K562 (cell line): Measurements from ENCODE around the gene NR6A1. TPM values are rescaled to one million over a fixed set of nuclear protein-coding genes. Genes with fewer than 3 reads are reported as not detected.

Experiments used
- ATAC-seq: fragments of 200-7000 bp; cut with Tn5 transposase; 3 replicates; pipeline ENCODE4 v1.9.1; 2020; ENCODE audit warnings: moderate library complexity
- BruUV-seq: library from RNA; stranded (reverse); fragments of 400-500 nt; replicated peaks from 2 replicates; lab custom pipeline; 2021; lab: Mats Ljungman, UMichigan
- CTCF ChIA-PET: fragments of 300-600 bp; formaldehyde crosslinking; extraction: SDS; loops from one replicate; lab custom pipeline; 2021; ENCODE audit warnings: low intra/inter-chr PET ratio; lab: Yijun Ruan, JAX
- POLR2A ChIA-PET: fragments of 300-600, 350-650 bp; sonication (Branson Sonifier 250); formaldehyde crosslinking; extraction: SDS; loops from one replicate; lab custom pipeline; 2021; ENCODE audit warnings: antibody characterized with exemption, inconsistent platforms; lab: Yijun Ruan, JAX
- DNase-seq, 4 experiments: peaks; one replicate each; pipeline versions ENCODE4 v3.0.0 to v3.0.0-alpha.2; 2011 to 2018; ENCODE audit warnings: low spot score in 3 of 4, mixed read lengths in 3 of 4; ENCODE audit errors: extremely low read depth in 1 of 4
- FAIRE-seq: peaks from 2 replicates; lab custom pipeline; 2011; peaks lifted over from hg19 to GRCh38; lab: Jason Lieb, UNC
- H2AFZ ChIP-seq: 2 replicates; pipeline ENCODE4 v1.6.0; 2011; ENCODE audit warnings: low read depth, low read length, control low read depth, inconsistent platforms
- H3K27ac ChIP-seq: fragments of 200-600 bp; 3 replicates; pipeline ENCODE4 v1.8.0; 2011; ENCODE audit warnings: low read depth, mild to moderate bottlenecking, control low read depth, inconsistent platforms, low read length, moderate library complexity, mixed read lengths; ENCODE audit errors: extremely low read depth
- H3K27me3 ChIP-seq, 2 experiments: fragments of 300-600 bp in 1 of 2; 2 replicates in 1 of 2; 3 replicates in 1 of 2; pipeline versions ENCODE4 v1.6.0 to v1.8.0; 2011; ENCODE audit warnings: inconsistent platforms in 2 of 2, low read length in 2 of 2, mild to moderate bottlenecking in 1 of 2, mixed read lengths in 1 of 2, moderate library complexity in 1 of 2; ENCODE audit not compliant: control insufficient read depth in 2 of 2, insufficient read depth in 2 of 2
- H3K36me3 ChIP-seq: fragments of 300-600 bp; 3 replicates; pipeline ENCODE4 v1.8.0; 2011; ENCODE audit warnings: mild to moderate bottlenecking, low read length, inconsistent platforms; ENCODE audit not compliant: control insufficient read depth, insufficient read depth
- H3K4me1 ChIP-seq, 2 experiments: fragments of 200-600 bp in 1 of 2; replicated peaks in 1 of 2; 2 replicates in 1 of 2; 3 replicates in 1 of 2; pipeline versions ENCODE4 v1.5.1 to v1.8.0; 2011; ENCODE audit warnings: inconsistent platforms in 2 of 2, low read length in 2 of 2, mild to moderate bottlenecking in 1 of 2, mixed read lengths in 1 of 2, moderate library complexity in 1 of 2; ENCODE audit not compliant: control insufficient read depth in 2 of 2, insufficient read depth in 2 of 2
- H3K4me2 ChIP-seq: 2 replicates; pipeline ENCODE4 v1.6.1; 2011; ENCODE audit warnings: low read length, control low read depth, inconsistent platforms, mixed read lengths; ENCODE audit not compliant: insufficient read depth
- H3K4me3 ChIP-seq: fragments of 200-600 bp; sonication (generic), shearing (Covaris generic); 2 replicates; pipeline ENCODE4 v1.5.1; 2016; ENCODE audit warnings: control low read depth, inconsistent platforms
- H3K79me2 ChIP-seq: fragments of 200-600 bp; 3 replicates; pipeline ENCODE4 v1.8.0; 2011; ENCODE audit warnings: low read length, inconsistent platforms; ENCODE audit not compliant: control insufficient read depth, insufficient read depth
- H3K9ac ChIP-seq, 2 experiments: 2 replicates each; pipeline versions ENCODE4 v1.6.0 to v1.6.1; 2011; ENCODE audit warnings: low read depth in 2 of 2, low read length in 2 of 2, control low read depth in 1 of 2, inconsistent platforms in 1 of 2, mild to moderate bottlenecking in 1 of 2, mixed read lengths in 1 of 2; ENCODE audit not compliant: insufficient read depth in 1 of 2
- H3K9me1 ChIP-seq: one replicate; pipeline ENCODE4 v1.6.0; 2011; ENCODE audit warnings: inconsistent platforms, mild to moderate bottlenecking, low read length, moderate library complexity; ENCODE audit not compliant: control insufficient read depth, insufficient read depth
- H3K9me3 ChIP-seq: replicated peaks from 2 replicates; pipeline ENCODE4 v1.5.1; 2011; ENCODE audit warnings: low read depth, low read length, inconsistent platforms; ENCODE audit not compliant: control insufficient read depth, insufficient read depth
- H4K20me1 ChIP-seq: replicated peaks from 2 replicates; pipeline ENCODE4 v1.6.1; 2011; ENCODE audit warnings: low read length, inconsistent platforms, mixed read lengths; ENCODE audit not compliant: control insufficient read depth, insufficient read depth
- CEBPB ChIP-seq: fragments of 450-650 bp; IDR thresholded peaks from 2 replicates; pipeline ENCODE4 v1.6.1; 2016; ENCODE audit warnings: missing genetic modification characterization, missing compliant biosample characterization
- CEBPG ChIP-seq, 3 experiments: fragments of 200-800 bp in 1 of 3; sonication (Bioruptor generic) in 1 of 3; sonication (generic) in 1 of 3; formaldehyde crosslinking in 1 of 3; IDR thresholded peaks in 2 of 3; conservative IDR thresholded peaks in 1 of 3; 2 replicates each; pipeline versions ENCODE4 v1.6.1 to v1.8.0; 2016 to 2022; ENCODE audit warnings: missing compliant biosample characterization in 2 of 3, missing genetic modification characterization in 2 of 3, mild to moderate bottlenecking in 1 of 3, missing genetic modification reagents in 1 of 3
- DDX20 ChIP-seq: fragments of 450-650 bp; IDR thresholded peaks from 2 replicates; pipeline ENCODE4 v1.6.1; 2016; ENCODE audit warnings: missing genetic modification characterization, low read depth, mild to moderate bottlenecking, missing compliant biosample characterization, moderate library complexity
- GTF2E2 ChIP-seq: fragments of 200-800 bp; sonication (Bioruptor generic); IDR thresholded peaks from 2 replicates; pipeline ENCODE4 v1.6.1; 2016; ENCODE audit warnings: missing genetic modification characterization, missing compliant biosample characterization
- KAT2B ChIP-seq: IDR thresholded peaks from one replicate; pipeline ENCODE4 v1.6.1; 2012; ENCODE audit warnings: low read depth, mild to moderate bottlenecking, control low read depth, inconsistent platforms, low read length, moderate library complexity
- MEIS2 ChIP-seq: fragments of 450-650 bp; IDR thresholded peaks from 2 replicates; pipeline ENCODE4 v1.6.1; 2014; ENCODE audit warnings: mild to moderate bottlenecking; ENCODE audit not compliant: partially characterized antibody
- NFIX ChIP-seq: fragments of 250-450 bp; sonication (Bioruptor Pico); IDR thresholded peaks from 2 replicates; pipeline ENCODE4 v1.4.0; 2020; ENCODE audit warnings: low read depth, mild to moderate bottlenecking, moderate library complexity
- NONO ChIP-seq, 2 experiments: fragments of 200-400 bp in 1 of 2; fragments of 450-650 bp in 1 of 2; formaldehyde crosslinking in 1 of 2; IDR thresholded peaks; 2 replicates each; pipeline ENCODE4 v1.6.1; 2017; ENCODE audit warnings: low read depth in 2 of 2, mild to moderate bottlenecking in 2 of 2, moderate library complexity in 2 of 2, low read length in 1 of 2
- POLR2AphosphoS2 ChIP-seq: IDR thresholded peaks from 2 replicates; pipeline ENCODE4 v1.6.1; 2012; ENCODE audit warnings: low read length, improper control_type of control experiment
- SRF ChIP-seq, 2 experiments: fragments of 250-450, 450-650 bp in 1 of 2; sonication (Bioruptor Pico) in 1 of 2; sonication (generic) in 1 of 2; formaldehyde crosslinking; IDR thresholded peaks; 2 replicates each; pipeline versions ENCODE4 v1.5.0 to v1.5.1; 2020 to 2022; ENCODE audit warnings: mild to moderate bottlenecking in 1 of 2, missing genetic modification reagents in 1 of 2
- WGBS: fragments of 100-300 bp; shearing (Covaris generic); methylation state at CpG from one replicate; pipeline ENCODE4 v1.1.6; 2016; ENCODE audit warnings: low coverage, mixed read lengths; ENCODE audit not compliant: insufficient coverage; ENCODE audit errors: missing lambda C conversion rate; 5-methylcytosine and 5-hydroxymethylcytosine counted together
- in situ Hi-C: fragments of 300-500 bp; cut with MboI; formaldehyde crosslinking; loops from 4 replicates; pipeline ENCODE4 v1.15.0; 2018; ENCODE audit warnings: inconsistent platforms, mixed read lengths
- intact Hi-C: fragments of 100-400 bp; cut with micrococcal nuclease; formaldehyde crosslinking; loops from 2 replicates; pipeline ENCODE4 v1.14.2; 2022
- polyA plus RNA-seq, 8 experiments: library from polyadenylated mRNA; depleted of rRNA in 4 of 8; stranded (reverse) in 5 of 8; unstranded in 3 of 8; fragments of >200 nt; fragmentation: Nextera tagmentation in 2 of 8; fragmentation: Illumina TruSeq in 1 of 8; extraction: Ambion mirVana in 2 of 8; extraction: Trizol in 1 of 8; gene quantifications; 2 replicates each; pipeline versions ENCODE4 v1.2.1 to v1.2.3, GENCODE V29; 2011 to 2014; ENCODE audit warnings: inconsistent platforms in 1 of 8, missing spikeins in 1 of 8
- total RNA-seq, 7 experiments: library from RNA; depleted of rRNA in 6 of 7; stranded (reverse); fragments of >200 nt in 6 of 7; fragmentation: Illumina TruSeq in 2 of 7; extraction: Trizol in 2 of 7; gene quantifications; 2 replicates each; pipeline versions ENCODE4 v1.2.1 to v1.2.3, GENCODE V29; 2011 to 2021; ENCODE audit warnings: low replicate concordance in 1 of 7
- TF ChIP-seq, protein P1 (sequence below): fragments of 250-450 bp; sonication (Bioruptor Pico); IDR thresholded peaks from 2 replicates; pipeline ENCODE4 v1.5.0; 2020; ENCODE audit warnings: mild to moderate bottlenecking
- TF ChIP-seq, protein P2 (sequence below): sonication (generic); formaldehyde crosslinking; IDR thresholded peaks from 2 replicates; pipeline ENCODE4 v1.4.0; 2020; ENCODE audit warnings: mild to moderate bottlenecking, missing genetic modification reagents
- TF ChIP-seq, protein P3 (sequence below): fragments of 250-450 bp; sonication (Bioruptor Pico); IDR thresholded peaks from 2 replicates; pipeline ENCODE4 v1.8.0; 2022; ENCODE audit warnings: inconsistent platforms, mild to moderate bottlenecking, moderate library complexity, borderline replicate concordance
- TF ChIP-seq, protein P4 (sequence below): sonication (generic); formaldehyde crosslinking; IDR thresholded peaks from 2 replicates; pipeline ENCODE4 v1.8.1; 2023; ENCODE audit warnings: mild to moderate bottlenecking, missing genetic modification reagents, moderate library complexity

The NR6A1 gene
- total and polyA plus RNA-seq, 9 of the 15 experiments (the other 6 are each of a cell fraction or from before 2014, with no cell fraction given): 9.7 to 55.4 (median 28.3) TPM

DNA sequence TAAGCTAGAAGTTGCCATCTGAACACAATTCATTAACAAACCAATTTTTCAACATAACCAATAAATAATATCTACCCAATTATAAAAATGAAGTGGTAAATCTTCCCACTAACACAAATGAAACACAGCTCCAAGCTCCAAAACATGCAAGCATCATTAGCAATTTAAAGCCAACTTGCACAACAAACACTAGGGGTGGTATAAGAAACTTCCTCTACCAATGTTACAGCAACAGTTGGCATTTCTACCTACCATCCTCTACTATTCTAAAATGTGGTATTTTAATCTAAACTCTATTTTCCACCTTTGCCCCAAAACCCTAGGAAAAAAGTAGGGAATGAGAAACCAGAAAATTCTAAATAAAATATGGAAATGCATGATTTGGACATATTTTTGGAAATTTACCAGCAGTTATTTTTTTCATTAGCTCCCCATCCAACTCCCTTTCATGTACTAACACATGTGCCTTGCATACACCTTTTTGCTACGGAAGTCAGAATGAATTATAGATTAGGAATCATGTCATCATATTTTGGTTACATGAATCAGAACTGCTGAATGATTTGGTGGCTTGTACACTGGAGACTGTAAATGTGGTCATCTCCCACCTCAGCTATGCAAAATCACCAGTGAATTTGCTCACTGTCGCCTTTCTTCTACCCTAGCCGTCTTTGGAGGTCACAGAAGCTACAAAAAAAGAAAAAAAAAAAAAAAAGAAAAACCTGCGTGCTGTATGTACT is 4.1 kb downstream of the NR6A1 start:
- H3K9ac ChIP-seq: no peak overlapping the region
- H3K36me3 ChIP-seq: 0 out of 3 replicates have a peak, but pooled peaks cover 2% of the 10 kb centered on the region
- no peak for DNase-seq
- in situ Hi-C loops: no loop called here
- FAIRE-seq: no peak
- H3K9me1 ChIP-seq: no peaks in the 10 kb centered on the region
- 25% methylated on average over 3 of the region's 4 CpGs for WGBS
- no peaks in the 10 kb centered on the region for H3K27me3 ChIP-seq
- intact Hi-C loops: no loop called here
- peaks cover 6% of the 10 kb centered on the region; the same call in 1 of the 2 replicates for H4K20me1 ChIP-seq
- no peak overlapping the region; the same call in 2 of the 3 replicates for H3K27ac ChIP-seq
- H3K4me2 ChIP-seq: no peak overlapping the region
- H3K79me2 ChIP-seq: peaks cover 88% of the 10 kb centered on the region
- no peaks in the 10 kb centered on the region for H3K9me3 ChIP-seq
- peaks cover 10 to 15% of the 10 kb centered on the region in 2 experiments for H3K4me1 ChIP-seq
- no peak overlapping the region for H3K4me3 ChIP-seq
- BruUV-seq: no TSS peak
- ATAC-seq: no peak
- no peak overlapping the region for H2AFZ ChIP-seq
- ChIA-PET POLR2A (interaction anchor here (0.6 to 1.8 kb wide), 4 partner anchors 23 to 107 kb away, joined by 3 to 6 read pairs (median 3); partner anchors contain the start of genes ARPC5L and RPL35), CTCF (interaction anchor here (3.0 kb wide), 1 partner anchor 55 kb away, joined by 22 read pairs; no protein-coding TSS in a partner anchor)
- TF ChIP-seq, protein P1, sequence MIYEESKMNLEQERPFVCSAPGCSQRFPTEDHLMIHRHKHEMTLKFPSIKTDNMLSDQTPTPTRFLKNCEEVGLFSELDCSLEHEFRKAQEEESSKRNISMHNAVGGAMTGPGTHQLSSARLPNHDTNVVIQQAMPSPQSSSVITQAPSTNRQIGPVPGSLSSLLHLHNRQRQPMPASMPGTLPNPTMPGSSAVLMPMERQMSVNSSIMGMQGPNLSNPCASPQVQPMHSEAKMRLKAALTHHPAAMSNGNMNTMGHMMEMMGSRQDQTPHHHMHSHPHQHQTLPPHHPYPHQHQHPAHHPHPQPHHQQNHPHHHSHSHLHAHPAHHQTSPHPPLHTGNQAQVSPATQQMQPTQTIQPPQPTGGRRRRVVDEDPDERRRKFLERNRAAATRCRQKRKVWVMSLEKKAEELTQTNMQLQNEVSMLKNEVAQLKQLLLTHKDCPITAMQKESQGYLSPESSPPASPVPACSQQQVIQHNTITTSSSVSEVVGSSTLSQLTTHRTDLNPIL (CRISPR knock-in tag): no peak
- TF ChIP-seq NONO (IDR thresholded peaks at IDR 0.05; ENCODE audit: low read depth in 2 of 2, low read length in 1 of 2): no peak
- no peak for TF ChIP-seq CEBPG (CRISPR knock-in tag; IDR thresholded peaks at IDR 0.05)
- TF ChIP-seq CEBPG (tag; conservative IDR thresholded peaks at IDR 0.05 in 1 of 2, IDR thresholded peaks at IDR 0.05 in 1 of 2): peak; percentile 55 to 73
- no peak for TF ChIP-seq DDX20 (tag)
- TF ChIP-seq MEIS2: peak; percentile 63
- no peak for TF ChIP-seq NFIX (CRISPR knock-in tag)
- no peak for TF ChIP-seq KAT2B
- peak; percentile 38; the same call in 1 of the 2 replicates for TF ChIP-seq CEBPB (tag)
- TF ChIP-seq POLR2AphosphoS2: no peak
- no peak for TF ChIP-seq GTF2E2 (tag)
- TF ChIP-seq, protein P2, sequence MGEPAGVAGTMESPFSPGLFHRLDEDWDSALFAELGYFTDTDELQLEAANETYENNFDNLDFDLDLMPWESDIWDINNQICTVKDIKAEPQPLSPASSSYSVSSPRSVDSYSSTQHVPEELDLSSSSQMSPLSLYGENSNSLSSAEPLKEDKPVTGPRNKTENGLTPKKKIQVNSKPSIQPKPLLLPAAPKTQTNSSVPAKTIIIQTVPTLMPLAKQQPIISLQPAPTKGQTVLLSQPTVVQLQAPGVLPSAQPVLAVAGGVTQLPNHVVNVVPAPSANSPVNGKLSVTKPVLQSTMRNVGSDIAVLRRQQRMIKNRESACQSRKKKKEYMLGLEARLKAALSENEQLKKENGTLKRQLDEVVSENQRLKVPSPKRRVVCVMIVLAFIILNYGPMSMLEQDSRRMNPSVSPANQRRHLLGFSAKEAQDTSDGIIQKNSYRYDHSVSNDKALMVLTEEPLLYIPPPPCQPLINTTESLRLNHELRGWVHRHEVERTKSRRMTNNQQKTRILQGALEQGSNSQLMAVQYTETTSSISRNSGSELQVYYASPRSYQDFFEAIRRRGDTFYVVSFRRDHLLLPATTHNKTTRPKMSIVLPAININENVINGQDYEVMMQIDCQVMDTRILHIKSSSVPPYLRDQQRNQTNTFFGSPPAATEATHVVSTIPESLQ (CRISPR knock-in tag): no peak
- TF ChIP-seq, protein P3, sequence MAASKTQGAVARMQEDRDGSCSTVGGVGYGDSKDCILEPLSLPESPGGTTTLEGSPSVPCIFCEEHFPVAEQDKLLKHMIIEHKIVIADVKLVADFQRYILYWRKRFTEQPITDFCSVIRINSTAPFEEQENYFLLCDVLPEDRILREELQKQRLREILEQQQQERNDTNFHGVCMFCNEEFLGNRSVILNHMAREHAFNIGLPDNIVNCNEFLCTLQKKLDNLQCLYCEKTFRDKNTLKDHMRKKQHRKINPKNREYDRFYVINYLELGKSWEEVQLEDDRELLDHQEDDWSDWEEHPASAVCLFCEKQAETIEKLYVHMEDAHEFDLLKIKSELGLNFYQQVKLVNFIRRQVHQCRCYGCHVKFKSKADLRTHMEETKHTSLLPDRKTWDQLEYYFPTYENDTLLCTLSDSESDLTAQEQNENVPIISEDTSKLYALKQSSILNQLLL (CRISPR knock-in tag): no peak
- no peak for TF ChIP-seq SRF (CRISPR knock-in tag; IDR thresholded peaks at IDR 0.05)
- TF ChIP-seq, protein P4, sequence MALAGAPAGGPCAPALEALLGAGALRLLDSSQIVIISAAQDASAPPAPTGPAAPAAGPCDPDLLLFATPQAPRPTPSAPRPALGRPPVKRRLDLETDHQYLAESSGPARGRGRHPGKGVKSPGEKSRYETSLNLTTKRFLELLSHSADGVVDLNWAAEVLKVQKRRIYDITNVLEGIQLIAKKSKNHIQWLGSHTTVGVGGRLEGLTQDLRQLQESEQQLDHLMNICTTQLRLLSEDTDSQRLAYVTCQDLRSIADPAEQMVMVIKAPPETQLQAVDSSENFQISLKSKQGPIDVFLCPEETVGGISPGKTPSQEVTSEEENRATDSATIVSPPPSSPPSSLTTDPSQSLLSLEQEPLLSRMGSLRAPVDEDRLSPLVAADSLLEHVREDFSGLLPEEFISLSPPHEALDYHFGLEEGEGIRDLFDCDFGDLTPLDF (CRISPR knock-in tag): no peak
